GM21619 (cell line): Measurements from ENCODE around the gene FAM120B.
A peak's percentile ranks its signal among the peaks of the same experiment; 100 is the strongest.

Experiments
- ATAC-seq: cut with Tn5 transposase; IDR thresholded peaks from one replicate; pipeline ENCODE4 v1.9.1; 2021; ENCODE audit not compliant: unreplicated experiment

The FAM120B gene

DNA sequence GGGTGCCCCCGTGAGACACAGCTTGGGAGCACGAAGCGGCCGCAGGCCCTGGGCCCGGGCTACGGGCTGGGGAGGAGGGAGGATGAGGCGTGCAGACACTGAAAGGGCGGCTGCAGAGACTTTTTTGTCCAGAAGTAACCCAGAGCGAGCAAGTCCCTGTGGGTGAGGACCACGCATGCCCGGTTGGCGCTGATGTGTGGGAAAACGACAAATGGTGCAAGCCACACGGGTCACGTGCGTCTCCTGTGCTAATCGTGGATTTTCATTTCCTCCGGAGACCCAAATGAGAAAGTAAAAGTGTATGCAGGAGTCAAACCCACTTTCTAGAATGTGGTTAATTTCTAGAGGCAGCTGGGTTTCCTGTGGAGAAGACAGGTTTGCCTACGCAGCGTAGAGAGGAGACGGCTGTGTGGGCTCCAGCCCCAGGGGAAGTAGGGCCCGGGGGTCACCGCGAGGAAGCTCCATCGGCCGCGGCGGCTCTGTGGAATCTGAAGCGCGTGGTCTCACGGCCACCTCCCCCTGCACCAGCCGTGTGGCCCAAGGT is 34.7 kb upstream of the FAM120B start:
- ATAC-seq: peak; percentile 97

DNA sequence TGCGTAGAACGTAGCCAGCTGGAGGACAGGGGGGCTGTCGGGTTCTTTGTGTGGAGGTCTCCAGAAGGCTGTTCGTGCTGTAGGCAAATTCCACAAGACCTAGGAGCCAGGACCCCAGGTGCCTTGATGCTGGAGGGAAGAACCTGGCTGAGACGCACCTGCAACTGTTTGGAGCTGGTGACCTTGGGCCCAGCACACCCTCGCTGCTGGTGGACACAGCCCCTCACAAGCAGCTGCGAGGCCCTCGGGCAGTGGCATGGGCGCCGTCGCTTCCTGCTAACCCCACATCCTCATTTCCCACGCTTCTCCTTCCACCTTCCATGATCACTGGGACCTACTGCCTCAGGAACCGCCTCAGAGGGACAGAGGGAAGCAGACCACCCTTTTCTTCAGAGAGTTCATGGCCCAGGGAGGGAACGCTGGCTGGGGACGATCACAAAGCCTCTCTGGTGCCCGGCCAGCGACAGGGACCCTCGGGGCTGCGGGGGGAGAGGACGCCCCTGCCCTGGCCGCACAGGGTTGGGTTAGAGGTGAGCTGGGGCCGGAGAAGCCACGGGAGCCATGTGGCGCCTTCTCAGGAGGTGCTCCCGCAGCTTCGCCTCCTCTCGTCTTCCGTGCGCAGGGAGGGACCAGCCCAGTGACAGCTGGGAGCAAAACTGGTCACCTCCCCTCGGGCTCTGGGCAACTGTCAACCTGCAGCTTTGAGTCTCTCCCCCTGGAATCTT is 34.1 kb upstream of the FAM120B start:
- no peak for ATAC-seq

DNA sequence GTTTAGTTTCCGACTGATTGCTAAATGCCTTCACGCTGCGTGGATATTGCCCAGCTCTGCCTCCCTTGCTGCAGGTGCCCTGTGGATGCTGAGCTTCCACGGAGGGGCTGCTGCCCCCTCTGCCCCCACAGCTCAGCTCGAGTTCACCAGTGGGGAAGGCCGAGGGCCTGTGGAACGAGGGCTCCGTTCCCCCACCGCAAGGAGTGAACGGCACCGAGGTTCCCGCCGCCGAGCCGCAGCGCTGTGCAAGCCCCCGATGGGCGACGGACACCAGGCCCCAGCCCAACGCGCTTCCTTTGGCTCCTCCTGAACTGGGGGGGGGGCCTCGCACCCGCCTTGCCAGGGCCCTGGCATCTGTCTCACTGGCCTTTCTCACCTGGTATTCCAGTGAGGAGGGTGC is 33.4 kb upstream of the FAM120B start:
- no peak for ATAC-seq

DNA sequence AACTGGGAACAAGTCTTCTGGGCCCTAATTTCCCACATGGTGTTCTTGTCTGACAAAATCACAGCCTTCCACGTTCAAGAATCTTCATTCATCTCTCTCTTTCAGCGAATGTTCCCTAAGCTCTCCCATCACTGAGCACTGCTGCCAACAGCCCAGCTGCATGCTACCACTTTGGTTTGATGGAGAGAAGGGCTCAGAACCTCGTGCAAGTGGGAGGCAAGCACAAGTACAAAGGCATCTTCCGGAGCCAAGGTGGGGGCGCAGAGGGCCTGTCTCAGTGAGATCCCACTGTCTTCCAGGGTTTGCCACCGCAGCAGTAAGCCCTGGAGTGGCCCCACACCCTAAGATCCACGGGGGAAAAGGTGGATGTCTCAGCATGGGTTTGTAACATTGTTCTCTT is 32.9 kb upstream of the FAM120B start:
- no peak for ATAC-seq

DNA sequence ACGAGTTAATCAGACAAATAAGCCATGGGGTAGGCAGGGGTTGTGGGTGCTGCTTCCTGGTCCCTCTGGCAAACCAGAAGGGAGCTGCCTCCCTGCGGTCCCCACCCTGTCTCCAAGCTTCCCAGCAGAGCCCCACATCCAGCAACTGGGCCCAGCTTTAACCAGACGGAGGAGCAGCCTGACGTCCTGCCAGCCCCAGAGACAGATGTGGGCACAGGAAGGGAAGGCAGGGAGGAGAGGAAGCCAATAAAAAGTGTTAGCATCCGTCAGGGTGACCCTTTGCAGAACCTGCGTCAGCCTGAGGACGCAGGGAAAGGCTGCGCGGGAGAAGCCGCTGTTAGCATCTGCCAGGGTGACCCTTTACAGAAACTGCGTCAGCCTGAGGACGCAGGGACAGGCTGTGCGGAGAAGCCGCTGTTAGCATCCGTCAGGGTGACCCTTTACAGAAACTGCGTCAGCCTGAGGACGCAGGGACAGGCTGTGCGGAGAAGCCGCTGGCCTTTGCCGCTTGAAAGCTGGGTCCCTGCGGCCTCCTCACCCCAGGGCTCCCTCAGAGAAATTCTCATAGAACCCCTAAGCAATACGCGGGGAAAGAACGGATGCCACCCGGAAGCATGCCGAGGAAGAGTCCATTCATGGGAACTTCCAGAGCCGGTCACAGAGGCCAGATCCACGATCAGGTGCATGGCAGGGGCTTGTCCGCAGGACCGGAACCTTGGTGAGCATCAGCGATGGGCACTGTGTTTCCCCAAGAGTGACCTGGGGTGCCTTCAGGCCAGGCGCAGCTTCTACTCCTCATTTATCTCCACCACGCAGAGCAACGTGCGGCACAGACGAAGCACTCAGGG is 31.6 kb upstream of the FAM120B start:
- ATAC-seq: no peak

DNA sequence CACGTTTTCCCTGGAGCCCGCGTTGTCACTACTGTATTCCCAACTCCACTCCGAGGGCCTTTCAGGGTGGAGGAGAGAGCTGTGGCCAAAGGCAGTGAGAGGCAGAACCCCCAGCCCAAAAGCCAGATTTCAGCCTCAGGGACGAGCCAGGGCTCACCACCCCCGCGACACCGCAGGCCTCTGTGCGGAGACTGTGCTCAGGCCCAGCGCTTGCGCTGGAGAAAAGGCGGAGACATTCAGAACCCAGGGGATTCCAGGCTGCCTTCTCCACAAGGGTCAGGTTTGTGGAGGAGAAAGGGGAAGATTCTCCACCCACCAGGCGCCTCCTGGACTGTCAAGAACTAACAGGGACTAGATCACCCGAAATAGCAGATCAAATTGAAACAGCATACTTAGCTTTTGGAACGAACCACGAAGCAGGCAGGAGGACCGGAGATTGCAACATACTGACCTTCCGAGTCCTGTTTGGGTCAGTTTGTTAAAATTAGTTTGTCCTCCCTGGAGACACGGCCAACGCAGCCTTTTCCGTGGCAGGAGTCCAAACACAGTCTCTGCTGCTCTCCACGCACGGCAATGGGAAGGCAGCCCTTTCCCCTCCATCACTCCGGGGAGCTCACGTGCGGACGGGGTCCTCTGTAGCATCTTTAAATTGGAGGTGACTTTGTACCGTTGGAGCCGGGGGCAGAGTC is 30.0 kb upstream of the FAM120B start:
- no peak for ATAC-seq

DNA sequence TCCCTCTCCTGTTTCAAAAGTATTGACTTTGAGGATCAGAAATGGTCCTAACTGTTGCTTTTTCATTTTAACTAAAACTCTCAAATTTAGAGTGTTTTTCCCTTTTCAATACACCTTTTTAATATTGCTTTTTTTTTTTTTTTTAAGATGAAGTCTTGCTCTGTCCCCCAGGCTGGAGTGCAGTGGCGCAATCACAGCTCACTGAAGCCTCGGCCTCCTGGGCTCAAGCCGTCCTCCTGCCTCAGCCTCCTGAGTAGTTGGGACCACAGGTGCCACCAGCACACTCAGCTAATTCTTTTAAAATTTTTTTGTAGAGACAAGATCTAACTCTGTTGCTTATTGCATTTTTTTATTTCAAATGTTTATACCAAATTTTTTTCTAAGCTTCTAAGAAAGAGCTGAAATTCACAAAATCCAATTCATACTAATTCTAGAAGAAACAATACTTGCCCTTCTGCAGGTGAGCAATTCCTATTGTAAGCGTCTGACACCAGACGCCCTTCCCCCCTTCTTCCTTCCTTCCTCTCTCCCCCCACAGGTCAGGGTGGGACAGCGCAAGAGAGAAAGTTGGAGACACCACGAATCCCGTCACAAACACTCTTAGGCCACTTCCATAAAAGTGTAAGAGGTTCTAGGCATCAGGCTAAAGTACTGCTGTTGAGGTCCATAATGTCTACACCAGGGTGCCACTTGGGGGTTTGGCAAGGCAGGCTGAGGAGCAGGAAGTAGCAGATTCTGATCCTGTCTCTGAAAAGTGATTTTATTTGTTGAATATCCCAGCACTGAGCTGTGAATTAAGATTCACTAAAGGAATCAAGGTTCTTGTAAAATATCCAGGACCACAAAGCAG is 28.4 kb upstream of the FAM120B start:
- ATAC-seq: no peak

DNA sequence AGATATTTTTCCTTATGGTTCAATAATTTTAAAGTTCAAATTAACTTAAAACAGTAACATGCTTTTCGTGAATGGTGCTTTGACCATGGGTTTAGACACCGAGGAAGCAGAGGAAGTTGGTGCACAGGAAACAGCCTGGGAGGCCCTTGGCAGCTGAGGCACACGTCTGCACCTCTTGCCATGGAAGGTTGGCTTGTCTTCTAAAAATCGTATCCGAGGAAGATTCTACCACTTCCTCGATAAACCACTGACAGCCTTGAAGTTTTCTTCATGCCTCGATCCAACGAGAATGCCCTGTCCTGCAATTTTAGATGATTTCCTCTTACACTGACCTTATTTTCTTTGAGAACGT is 27.8 kb upstream of the FAM120B start:
- no peak for ATAC-seq

DNA sequence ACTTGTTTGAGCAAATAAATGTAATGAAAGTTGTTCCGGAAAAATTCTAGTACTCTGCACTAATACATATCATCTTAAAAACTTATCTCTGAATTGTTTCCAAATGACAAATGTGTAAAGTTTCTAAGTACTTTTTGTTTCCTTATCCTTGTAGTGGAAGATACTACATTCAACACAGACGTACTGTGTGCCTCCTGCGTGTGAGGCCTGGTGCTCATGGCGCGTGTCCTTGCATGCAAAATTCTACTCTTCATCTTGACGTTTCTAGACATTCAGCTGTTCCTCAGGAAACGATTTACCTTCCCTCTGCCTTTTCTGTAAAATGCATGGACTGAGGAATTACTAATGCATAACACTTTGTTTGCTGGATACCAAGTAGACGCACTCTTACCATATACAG is 27.1 kb upstream of the FAM120B start:
- ATAC-seq: no peak

DNA sequence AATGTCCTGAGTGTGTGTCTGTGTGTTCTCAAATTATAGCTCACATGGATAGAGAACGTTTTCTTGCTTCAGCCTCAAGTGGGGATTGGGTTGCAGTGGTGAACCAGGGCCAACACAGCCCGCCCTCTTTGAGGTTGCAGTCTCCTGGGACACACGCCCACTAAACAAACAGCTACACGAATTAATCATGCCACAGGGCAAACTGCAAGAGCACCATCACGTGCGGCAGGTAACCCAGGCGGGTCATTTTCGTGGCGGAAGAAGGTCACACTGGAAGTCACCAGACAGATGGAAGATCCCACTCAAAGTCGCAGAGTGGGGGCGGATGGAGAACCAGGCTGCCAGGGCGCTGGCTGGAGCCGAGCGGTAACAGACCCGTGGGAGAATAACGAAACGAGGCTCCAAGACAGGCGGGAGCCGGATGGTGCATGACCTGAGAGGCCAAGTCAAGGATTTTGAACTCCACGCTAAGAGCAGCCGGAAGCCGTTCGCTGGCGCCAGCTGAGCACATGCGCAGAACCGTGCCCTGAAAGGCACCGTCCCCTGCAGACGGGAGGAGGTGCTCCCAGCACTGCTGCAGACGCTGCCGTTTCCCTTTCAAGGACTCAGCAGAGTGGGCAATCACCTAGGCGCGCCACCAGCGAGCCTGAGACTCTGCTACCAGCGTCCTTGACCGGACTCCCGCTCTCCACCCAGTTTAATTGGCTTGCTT is 26.4 kb upstream of the FAM120B start:
- ATAC-seq: peak; percentile 67

DNA sequence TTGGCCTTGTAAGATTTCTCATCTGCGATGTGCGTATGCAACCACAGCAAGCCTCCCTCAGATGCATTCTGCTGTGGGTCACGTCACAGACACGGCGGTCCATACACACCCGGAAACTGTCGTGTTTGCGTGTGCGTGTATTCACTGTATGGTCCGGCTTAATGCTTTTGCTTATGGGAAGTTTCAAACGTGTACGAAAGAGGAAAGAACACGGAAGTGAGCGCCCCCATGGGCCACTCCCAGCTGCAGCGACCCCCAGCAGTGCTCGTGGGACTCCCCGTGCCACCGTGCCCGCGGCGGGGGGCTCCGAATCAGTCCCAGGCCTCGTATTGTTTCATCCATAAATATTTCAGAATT is 25.9 kb upstream of the FAM120B start:
- no peak for ATAC-seq

DNA sequence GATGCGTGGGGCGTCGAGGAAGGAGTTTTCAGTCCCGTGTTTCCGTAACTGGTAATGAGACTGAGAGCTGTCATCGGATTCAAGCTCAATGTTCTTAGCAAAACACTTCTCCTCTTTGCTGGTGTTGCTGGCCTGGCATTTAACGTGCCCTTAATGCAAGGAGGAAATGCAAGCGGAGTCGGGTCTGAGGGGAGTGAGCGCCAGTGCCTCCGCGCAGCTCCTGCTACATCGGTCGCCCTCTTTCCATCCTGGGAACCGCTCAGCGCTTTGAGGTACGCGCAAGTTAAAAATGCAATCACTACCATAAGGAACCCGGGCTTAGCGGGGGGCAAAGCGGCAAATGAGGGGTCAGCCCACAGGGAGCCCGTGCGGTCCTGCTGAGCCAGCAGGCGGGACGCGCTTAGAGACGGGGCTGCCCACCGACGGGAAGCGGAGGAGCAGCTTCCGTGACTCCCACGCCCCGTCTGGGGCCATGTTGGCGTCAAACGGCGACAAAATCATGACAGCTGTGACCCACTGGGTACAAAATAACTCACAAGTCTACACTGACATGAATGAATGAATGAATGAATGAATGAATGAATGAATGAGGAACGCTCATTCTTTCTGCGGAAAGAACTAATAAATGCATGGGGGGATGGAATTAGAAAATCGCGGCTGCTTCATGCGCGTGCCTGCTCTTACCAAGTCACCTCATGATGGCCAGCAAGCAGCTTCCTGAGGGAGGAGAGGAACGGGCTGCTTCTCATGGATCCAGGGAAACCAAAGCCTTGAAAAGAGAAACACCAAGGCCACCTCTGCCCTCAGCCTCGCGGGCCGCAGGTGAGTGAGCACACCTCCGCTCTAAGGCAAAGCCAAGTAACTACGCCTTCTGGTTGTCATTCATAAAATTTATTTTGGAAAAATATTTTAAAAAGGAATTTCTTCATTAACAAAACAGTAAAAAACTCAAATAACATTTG is 24.9 kb upstream of the FAM120B start:
- ATAC-seq: no peak

DNA sequence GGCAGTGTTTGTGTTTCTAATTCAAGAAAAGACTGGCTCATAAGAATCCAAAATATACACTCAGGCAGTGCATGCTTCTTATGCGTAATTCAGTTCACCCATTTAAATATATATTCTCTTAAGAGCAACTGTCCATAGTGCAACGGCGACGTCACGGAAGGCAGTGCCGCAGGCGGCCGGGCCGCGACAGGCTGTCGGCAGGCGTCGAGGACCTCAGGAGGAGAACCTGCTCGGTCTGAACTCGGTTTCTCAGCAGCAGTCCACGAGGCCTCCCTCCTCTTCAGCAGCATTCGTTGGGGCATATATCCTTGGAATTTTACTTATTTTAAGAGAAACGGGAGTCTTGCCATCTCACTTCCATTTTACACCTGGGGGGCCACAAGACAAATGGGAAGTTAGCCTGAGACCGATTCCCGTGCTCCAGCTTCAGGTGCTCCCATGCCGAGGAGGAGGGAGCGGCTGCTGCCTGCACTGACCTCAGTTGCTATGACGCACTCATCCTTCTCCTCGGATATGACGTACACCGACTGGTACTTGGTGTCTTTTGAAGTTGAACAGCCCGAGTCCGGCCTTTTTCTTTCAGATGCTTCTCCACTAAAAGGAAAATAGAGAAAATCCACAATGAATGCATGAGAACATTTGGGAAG is 23.9 kb upstream of the FAM120B start:
- ATAC-seq: no peak

DNA sequence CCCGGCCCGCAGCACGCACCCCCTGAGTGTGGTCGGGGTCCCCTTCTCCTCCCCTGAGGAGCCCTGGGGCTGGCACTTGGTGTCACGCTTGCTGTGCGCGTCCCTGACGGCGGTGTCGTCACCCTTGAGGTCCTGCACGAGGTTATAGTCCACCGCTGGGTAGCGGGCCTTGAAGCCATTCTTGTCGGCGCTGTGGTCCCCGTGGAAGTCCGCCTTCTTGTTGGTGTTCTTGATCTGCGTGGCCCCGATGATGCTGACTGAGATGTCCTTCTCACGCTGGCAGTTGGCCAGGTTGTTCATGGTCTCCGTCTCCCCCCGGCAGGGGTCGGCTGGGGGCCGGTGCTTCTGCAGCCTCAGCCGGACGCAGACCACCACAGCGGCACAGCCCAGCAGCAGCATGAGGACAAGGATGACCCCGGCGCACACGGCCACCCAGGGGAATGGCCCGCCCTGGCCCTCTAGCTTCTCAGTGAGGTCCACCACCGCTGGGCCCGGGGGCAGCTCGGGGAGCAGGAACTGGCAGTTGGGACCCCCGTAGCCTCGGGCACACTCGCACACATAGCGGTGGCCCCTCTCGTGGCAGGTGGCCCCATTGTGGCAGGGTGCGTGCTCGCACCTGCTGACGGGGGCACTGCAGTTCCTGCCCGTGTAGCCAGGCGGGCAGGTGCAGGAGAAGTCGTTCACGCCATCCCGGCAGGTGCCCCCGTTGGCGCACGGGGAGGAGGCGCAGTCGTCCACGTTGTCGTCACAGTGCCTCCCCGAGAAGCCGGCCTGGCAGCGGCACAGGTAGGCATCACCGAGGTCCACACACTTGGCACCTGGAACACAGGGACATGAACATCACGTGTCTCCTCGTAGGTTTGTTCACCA is 23.1 kb upstream of the FAM120B start:
- ATAC-seq: no peak

DNA sequence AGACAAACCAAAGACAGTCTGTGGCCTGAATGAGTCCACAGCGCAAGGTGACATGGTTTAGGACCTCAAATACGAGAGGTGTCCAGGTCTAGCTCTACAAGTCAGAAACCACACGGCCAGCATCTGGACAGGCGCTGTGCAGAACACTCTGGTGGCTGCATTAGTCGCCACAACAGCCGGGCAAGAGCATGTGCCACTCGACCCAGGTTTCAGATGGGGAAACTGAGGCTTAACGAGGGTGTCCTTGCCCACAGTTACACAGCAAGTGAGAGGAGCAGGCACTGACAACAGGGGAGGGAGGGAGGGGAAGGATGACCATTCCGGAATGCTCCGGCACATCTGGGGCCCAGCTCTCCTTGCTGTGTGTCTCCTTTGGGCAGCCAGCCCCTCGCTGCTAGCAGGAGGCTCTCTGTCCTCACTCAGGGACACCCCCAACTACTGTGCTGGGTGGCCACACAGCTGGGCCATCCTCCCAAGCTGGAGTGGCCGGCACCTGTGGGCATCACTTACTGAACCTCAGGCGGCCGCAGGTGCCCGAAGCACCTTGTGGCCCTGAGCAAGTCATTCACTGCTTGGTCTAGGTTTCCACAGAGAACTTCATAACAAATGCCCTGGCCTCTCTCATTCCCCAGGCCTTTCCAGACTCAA is 22.3 kb upstream of the FAM120B start:
- no peak for ATAC-seq

DNA sequence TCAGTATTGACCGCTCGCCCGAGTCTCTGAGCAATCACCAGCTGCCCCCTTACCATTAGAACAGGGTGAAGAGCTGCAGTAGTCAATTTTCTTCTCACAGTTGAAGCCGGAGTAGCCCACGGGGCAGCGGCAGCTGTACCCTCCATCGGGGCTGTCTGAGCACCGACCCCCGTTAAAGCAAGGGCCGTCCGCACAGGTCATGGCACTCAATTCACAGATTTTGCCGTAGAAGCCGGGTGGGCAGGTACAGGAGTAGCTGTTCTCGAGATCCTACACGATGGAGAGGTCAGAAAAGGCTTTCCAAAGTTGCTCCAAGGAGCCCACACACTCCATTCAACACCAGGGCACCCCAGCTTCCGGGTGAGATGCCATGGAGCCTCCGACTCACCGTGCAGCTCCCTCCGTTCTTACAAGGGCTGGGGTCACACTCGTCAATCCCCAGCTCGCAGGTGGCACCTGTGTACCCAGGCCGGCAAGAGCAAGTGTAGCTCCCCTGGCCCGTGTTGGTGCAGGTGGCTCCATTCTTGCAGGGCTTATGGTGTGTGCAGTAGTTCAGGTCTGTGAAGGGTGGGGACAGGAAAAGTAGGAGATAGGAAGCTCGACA is 21.6 kb upstream of the FAM120B start:
- no peak for ATAC-seq

DNA sequence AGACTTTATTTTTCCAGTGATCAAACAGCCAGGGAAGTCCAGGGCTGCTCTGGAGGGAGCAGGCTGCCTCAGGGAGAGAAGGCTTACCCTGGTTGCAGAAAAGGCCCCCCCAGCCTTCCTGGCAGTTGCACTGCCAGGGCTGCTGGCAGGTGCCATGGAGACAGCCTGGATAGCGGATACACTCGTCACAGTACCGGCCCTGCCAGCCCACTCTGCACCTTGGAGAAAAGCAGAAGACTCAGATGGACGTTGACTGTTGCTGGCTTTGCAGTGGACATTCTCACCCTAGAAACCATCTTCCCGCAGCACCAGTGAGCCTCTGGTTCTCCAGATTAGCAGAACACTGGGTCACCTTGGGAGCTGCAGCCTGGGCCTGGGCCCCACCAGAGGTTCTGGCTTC is 21.1 kb upstream of the FAM120B start:
- no peak for ATAC-seq
